Activated naive CD8-positive, alpha-beta T cell treated with anti-CD3 and anti-CD28 coated beads, Interleukin-2, amount 10 ng/mL, durations not matched to agents 7 days and 5 days (primary cell): ENCODE results near the gene BCL2L11. TPM values are rescaled to one million over a fixed set of nuclear protein-coding genes. Genes with fewer than 3 reads are reported as not detected.

ENCODE experiments used
- ATAC-seq: fragments of 150-1000 bp; cut with Tn5 transposase; one replicate; pipeline ENCODE4 v1.10.0; 2021; ENCODE audit warnings: low read depth, moderate library complexity
- POLR2A ChIA-PET: fragments of 350-600 bp; sonication (Branson Sonifier 250); formaldehyde crosslinking; loops from one replicate; lab custom pipeline; 2021; ENCODE audit warnings: antibody characterized with exemption; lab: Charles Lee
- DNase-seq: peaks from one replicate; pipeline ENCODE4 v3.0.0; 2021
- H3K27ac Mint-ChIP-seq: one replicate; pipeline ENCODE4 v1.8.0; 2022; ENCODE audit warnings: mild to moderate bottlenecking, mixed read lengths
- H3K27me3 Mint-ChIP-seq: one replicate; pipeline ENCODE4 v1.8.0; 2022; ENCODE audit warnings: mild to moderate bottlenecking, moderate library complexity, mixed read lengths
- H3K36me3 Mint-ChIP-seq: one replicate; pipeline ENCODE4 v1.8.0; 2021; ENCODE audit warnings: mild to moderate bottlenecking, mixed read lengths
- H3K4me1 Mint-ChIP-seq: one replicate; pipeline ENCODE4 v1.8.0; 2021; ENCODE audit warnings: mixed read lengths
- H3K4me3 Mint-ChIP-seq: one replicate; pipeline ENCODE4 v1.8.0; 2022; ENCODE audit warnings: mild to moderate bottlenecking, moderate library complexity, mixed read lengths
- H3K9me3 Mint-ChIP-seq: one replicate; pipeline ENCODE4 v1.8.0; 2021; ENCODE audit warnings: mixed read lengths
- total RNA-seq, 2 experiments: library from RNA; stranded (reverse); gene quantifications; one replicate each; pipeline ENCODE4 v1.2.3, GENCODE V29; 2021

The BCL2L11 gene
- total RNA-seq, 2 experiments from 2014 or later: 17.2 to 21.1 TPM

GRCh38 chr2:111159641-111160040, 38.9 kb downstream of the BCL2L11 start:
- H3K27me3 Mint-ChIP-seq: no peaks in the 10 kb centered on the region
- H3K9me3 Mint-ChIP-seq: no peaks in the 10 kb centered on the region
- no peak overlapping the region for H3K4me3 Mint-ChIP-seq
- peaks cover 34% of the 10 kb centered on the region for H3K4me1 Mint-ChIP-seq
- H3K36me3 Mint-ChIP-seq: peaks cover 19% of the 10 kb centered on the region
- POLR2A ChIA-PET: no interaction called here
- DNase-seq (no peak), ATAC-seq (no peak)
- no peak overlapping the region for H3K27ac Mint-ChIP-seq

- Mint-ChIP-seq H3K4me3 (no peak overlapping the region), H3K9me3 (no peaks in the 10 kb centered on the region), H3K36me3 (peaks cover 21% of the 10 kb centered on the region), H3K27ac (no peak overlapping the region), H3K4me1 (peaks cover 34% of the 10 kb centered on the region), H3K27me3 (no peaks in the 10 kb centered on the region)
- ATAC-seq (no peak), DNase-seq (no peak)
- POLR2A ChIA-PET: no interaction called here
Observed at GRCh38 chr2:111160758-111161157, 40.0 kb downstream of the BCL2L11 start.

DNA sequence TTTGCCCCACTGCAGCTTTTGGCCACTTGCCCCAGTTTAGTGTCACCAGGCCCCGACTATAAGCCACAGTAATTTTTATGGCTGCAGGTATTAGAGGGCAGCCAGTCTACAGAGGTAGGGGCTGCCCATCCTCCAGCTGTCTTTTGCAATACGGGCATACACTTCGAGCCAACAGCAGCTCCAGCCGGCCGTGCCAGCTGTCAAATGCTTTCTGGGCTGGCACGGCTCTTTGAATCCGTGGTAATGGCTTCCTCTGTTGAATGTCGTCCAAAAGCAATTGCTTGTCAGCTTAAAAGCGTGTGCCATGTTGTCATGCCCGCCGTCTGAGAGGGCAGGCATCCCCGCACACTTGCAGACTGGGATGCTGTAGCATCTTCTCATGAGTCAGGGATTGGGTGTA, 41.3 kb downstream of the BCL2L11 start:
- peaks cover 18% of the 10 kb centered on the region for H3K36me3 Mint-ChIP-seq

DNA sequence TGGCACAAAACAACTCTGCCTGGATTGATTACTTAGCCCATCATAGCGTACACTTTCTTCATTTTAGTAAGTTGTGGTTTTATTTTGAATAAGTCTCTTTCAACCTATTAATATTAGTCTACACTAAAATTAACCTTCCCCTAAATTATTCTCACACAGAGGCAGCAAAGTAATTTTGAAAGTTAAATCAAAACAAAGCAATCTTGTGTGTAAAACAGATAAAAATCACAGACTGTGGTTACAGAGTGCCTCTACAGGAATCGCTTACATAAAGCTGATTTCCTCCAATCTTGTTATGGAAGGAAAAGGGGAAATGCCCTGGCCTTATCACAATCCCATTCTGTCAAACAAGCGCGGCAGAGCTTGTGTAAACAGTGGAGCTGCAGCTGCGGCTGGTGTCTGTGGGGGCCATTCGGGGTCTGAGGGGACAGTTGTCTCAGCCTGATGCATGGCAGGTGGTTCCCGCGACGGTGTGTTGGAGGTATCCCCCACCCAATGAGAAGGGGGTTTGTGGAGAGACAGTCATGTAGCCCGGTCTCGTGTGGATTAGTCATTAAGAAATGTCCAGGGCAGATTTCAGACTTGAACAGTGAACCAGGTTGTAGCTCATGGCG, 42.1 kb downstream of the BCL2L11 start:
- Mint-ChIP-seq H3K4me3 (no peak overlapping the region), H3K9me3 (no peaks in the 10 kb centered on the region), H3K27ac (no peak overlapping the region), H3K27me3 (no peaks in the 10 kb centered on the region), H3K4me1 (peaks cover 25% of the 10 kb centered on the region), H3K36me3 (peaks cover 17% of the 10 kb centered on the region)
- POLR2A ChIA-PET: no interaction called here
- ATAC-seq: no peak
- DNase-seq: no peak

More for the DNA sequence above, 41.3 kb downstream of the BCL2L11 start:
- DNase-seq: no peak
- no peak for ATAC-seq
- H3K4me3 Mint-ChIP-seq: no peak overlapping the region
- POLR2A ChIA-PET: no interaction called here
- H3K27ac Mint-ChIP-seq: no peak overlapping the region
- no peaks in the 10 kb centered on the region for H3K9me3 Mint-ChIP-seq
- H3K4me1 Mint-ChIP-seq: peaks cover 28% of the 10 kb centered on the region
- H3K27me3 Mint-ChIP-seq: no peaks in the 10 kb centered on the region

- DNase-seq (no peak), ATAC-seq (no peak)
- H3K4me1 Mint-ChIP-seq: peaks cover 27% of the 10 kb centered on the region
- no peak overlapping the region for H3K4me3 Mint-ChIP-seq
- POLR2A ChIA-PET: no interaction called here
- H3K36me3 Mint-ChIP-seq: peaks cover 14% of the 10 kb centered on the region
- H3K27ac Mint-ChIP-seq: no peak overlapping the region
- H3K27me3 Mint-ChIP-seq: no peaks in the 10 kb centered on the region
- H3K9me3 Mint-ChIP-seq: no peaks in the 10 kb centered on the region
Observed at GRCh38 chr2:111164078-111164477, 43.4 kb downstream of the BCL2L11 start.

- Mint-ChIP-seq H3K9me3 (no peaks in the 10 kb centered on the region), H3K36me3 (peaks cover 16% of the 10 kb centered on the region), H3K4me1 (peaks cover 26% of the 10 kb centered on the region), H3K4me3 (no peak overlapping the region), H3K27me3 (peaks cover 4% of the 10 kb centered on the region), H3K27ac (no peak overlapping the region)
- DNase-seq (no peak), ATAC-seq (no peak)
- POLR2A ChIA-PET: no interaction called here
Observed at GRCh38 chr2:111165084-111165483, 44.4 kb downstream of the BCL2L11 start.

GRCh38 chr2:111166115-111166514, 45.4 kb downstream of the BCL2L11 start:
- Mint-ChIP-seq H3K9me3 (no peaks in the 10 kb centered on the region), H3K4me1 (peaks cover 23% of the 10 kb centered on the region), H3K4me3 (no peak overlapping the region), H3K27me3 (peaks cover 11% of the 10 kb centered on the region), H3K36me3 (peaks cover 13% of the 10 kb centered on the region), H3K27ac (no peak overlapping the region)
- POLR2A ChIA-PET: no interaction called here
- ATAC-seq: no peak
- no peak for DNase-seq

DNA sequence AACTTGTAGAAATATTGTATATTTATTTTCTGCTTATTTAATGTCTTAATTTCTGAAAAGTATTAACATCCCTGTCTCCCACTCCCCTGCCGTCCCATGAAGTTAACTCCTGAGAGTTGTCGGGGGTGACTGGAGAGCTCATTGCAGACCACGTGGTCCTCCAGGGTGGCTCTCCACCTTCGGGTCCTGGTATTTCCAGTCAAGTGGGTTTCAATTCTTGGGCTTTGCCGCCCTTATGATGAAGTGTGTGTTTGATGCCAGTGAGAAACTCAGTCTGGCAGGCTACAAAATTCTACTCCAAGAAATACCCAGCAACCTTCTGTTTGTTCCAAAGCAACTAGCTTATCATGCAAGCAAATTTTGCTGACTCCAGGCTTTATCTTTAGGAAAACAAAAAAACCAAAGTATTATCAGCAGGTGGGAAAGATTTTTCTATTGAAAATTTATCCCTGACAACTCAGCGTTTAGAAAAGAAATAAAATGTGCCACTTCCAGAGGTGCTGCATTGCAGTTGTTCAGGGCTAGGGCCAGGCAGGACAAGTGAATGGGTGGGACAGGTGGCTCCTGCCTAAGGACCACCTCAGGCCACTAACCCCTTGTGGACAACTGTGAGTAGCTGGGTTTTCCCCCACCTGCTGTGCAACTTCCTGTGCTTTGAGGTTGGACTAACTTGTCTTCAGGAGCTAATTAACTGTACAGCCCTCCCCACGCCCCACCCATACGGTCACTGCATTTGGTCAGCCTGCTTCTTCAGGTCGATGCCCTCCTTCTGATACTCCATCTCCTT, 46.6 kb downstream of the BCL2L11 start:
- no peak overlapping the region for H3K4me3 Mint-ChIP-seq
- DNase-seq: no peak
- H3K27me3 Mint-ChIP-seq: peaks cover 18% of the 10 kb centered on the region
- POLR2A ChIA-PET: no interaction called here
- peaks cover 10% of the 10 kb centered on the region for H3K36me3 Mint-ChIP-seq
- no peak overlapping the region for H3K27ac Mint-ChIP-seq
- H3K4me1 Mint-ChIP-seq: peaks cover 23% of the 10 kb centered on the region
- no peaks in the 10 kb centered on the region for H3K9me3 Mint-ChIP-seq
- no peak for ATAC-seq

- no peak overlapping the region for H3K27ac Mint-ChIP-seq
- ATAC-seq: no peak
- no peaks in the 10 kb centered on the region for H3K9me3 Mint-ChIP-seq
- H3K4me1 Mint-ChIP-seq: peaks cover 18% of the 10 kb centered on the region
- no peak for DNase-seq
- H3K4me3 Mint-ChIP-seq: no peak overlapping the region
- H3K27me3 Mint-ChIP-seq: peaks cover 18% of the 10 kb centered on the region
- POLR2A ChIA-PET: no interaction called here
- H3K36me3 Mint-ChIP-seq: peaks cover 8% of the 10 kb centered on the region
Observed at GRCh38 chr2:111167863-111168162, 47.1 kb downstream of the BCL2L11 start.

GRCh38 chr2:111168528-111169239, 48.0 kb downstream of the BCL2L11 start:
- ATAC-seq: peak; percentile 76
- H3K4me3 Mint-ChIP-seq: no peak overlapping the region
- no peaks in the 10 kb centered on the region for H3K9me3 Mint-ChIP-seq
- peaks cover 15% of the 10 kb centered on the region for H3K4me1 Mint-ChIP-seq
- peaks cover 18% of the 10 kb centered on the region for H3K27me3 Mint-ChIP-seq
- peaks cover 4% of the 10 kb centered on the region for H3K36me3 Mint-ChIP-seq
- H3K27ac Mint-ChIP-seq: no peak overlapping the region
- POLR2A ChIA-PET: no interaction called here
- no peak for DNase-seq

DNA sequence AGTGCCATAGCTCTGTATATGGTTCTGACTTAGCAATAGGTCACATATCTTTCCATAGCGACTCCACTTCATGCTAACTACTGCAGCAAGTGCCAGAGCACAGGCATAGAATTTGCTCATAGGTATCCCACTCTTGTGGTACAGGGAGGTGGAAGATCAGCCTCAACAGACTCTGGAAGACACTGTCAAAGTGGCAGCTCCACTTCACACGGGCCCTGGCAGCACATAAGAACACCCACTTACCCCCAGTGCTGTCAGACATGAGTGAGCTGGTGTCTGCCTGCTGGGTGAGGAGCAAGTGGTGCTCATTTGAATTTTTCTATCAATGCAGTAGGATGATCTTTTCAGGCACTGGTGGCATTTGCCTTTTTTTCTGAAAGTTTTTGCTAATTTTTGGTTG, 48.6 kb downstream of the BCL2L11 start:
- POLR2A ChIA-PET: no interaction called here
- ATAC-seq: no peak

DNA sequence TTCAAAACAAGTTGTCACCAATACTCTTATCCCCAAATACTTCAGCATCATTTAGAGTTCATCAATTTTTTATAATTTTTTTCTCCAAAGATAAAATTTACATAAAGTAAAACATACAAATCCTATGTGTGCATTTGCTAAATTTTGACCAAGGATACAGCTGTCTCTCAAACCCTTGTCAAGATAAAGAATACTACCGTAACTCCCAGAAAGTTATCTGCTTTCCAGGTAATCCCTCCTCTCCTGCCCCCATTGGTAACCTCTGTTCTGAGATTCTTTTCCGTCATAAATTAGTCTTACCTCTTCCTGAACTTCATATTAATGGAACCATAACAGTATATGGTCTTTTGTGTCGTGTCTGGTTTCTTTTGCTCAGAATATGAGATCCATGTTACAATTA, 49.2 kb downstream of the BCL2L11 start:
- Mint-ChIP-seq H3K27me3 (peaks cover 18% of the 10 kb centered on the region), H3K4me3 (no peak overlapping the region), H3K36me3 (peaks cover 2% of the 10 kb centered on the region), H3K27ac (no peak overlapping the region), H3K9me3 (no peaks in the 10 kb centered on the region), H3K4me1 (peaks cover 15% of the 10 kb centered on the region)
- DNase-seq (no peak), ATAC-seq (no peak)
- POLR2A ChIA-PET: no interaction called here

More for the DNA sequence above, 48.6 kb downstream of the BCL2L11 start:
- H3K4me1 Mint-ChIP-seq: peaks cover 15% of the 10 kb centered on the region
- H3K27me3 Mint-ChIP-seq: peaks cover 18% of the 10 kb centered on the region
- H3K36me3 Mint-ChIP-seq: peaks cover 4% of the 10 kb centered on the region
- no peak overlapping the region for H3K4me3 Mint-ChIP-seq
- no peak overlapping the region for H3K27ac Mint-ChIP-seq
- no peak for DNase-seq
- no peaks in the 10 kb centered on the region for H3K9me3 Mint-ChIP-seq

- DNase-seq (no peak), ATAC-seq (no peak)
- peaks cover 20% of the 10 kb centered on the region for H3K27me3 Mint-ChIP-seq
- no peak overlapping the region for H3K4me3 Mint-ChIP-seq
- H3K36me3 Mint-ChIP-seq: peaks cover 2% of the 10 kb centered on the region
- no peaks in the 10 kb centered on the region for H3K9me3 Mint-ChIP-seq
- H3K27ac Mint-ChIP-seq: no peak overlapping the region
- H3K4me1 Mint-ChIP-seq: peaks cover 15% of the 10 kb centered on the region
- POLR2A ChIA-PET: no interaction called here
Observed at GRCh38 chr2:111171337-111171930, 50.7 kb downstream of the BCL2L11 start.
